GM23248 (cell line): Measurements from ENCODE around the gene FALEC. TPM values are rescaled to one million over a fixed set of nuclear protein-coding genes. Genes with fewer than 3 reads are reported as not detected.

Experiments used
- DNase-seq: peaks from one replicate; pipeline ENCODE4 v3.0.0-alpha.2; 2015
- H2AFZ ChIP-seq: fragments of 200-600 bp; sonication (generic); 2 replicates; pipeline ENCODE4 v1.6.1; 2016; ENCODE audit warnings: antibody characterized with exemption
- H3F3A ChIP-seq: fragments of 200-600 bp; sonication (generic); 2 replicates; pipeline ENCODE4 v1.6.1; 2016; ENCODE audit warnings: mild to moderate bottlenecking, antibody characterized with exemption, mixed run types; ENCODE audit not compliant: insufficient read depth
- H3K27ac ChIP-seq: fragments of 200-600 bp; sonication (generic); 2 replicates; pipeline ENCODE4 v1.5.1; 2016; ENCODE audit warnings: mild to moderate bottlenecking
- H3K27me3 ChIP-seq: fragments of 200-600 bp; sonication (generic); replicated peaks from 2 replicates; pipeline ENCODE4 v1.6.1; 2016; ENCODE audit warnings: mild to moderate bottlenecking; ENCODE audit not compliant: insufficient read depth
- H3K36me3 ChIP-seq: fragments of 200-600 bp; sonication (generic); 2 replicates; pipeline ENCODE4 v1.6.1; 2016; ENCODE audit warnings: low read depth, mild to moderate bottlenecking
- H3K4me1 ChIP-seq: fragments of 200-600 bp; sonication (generic); 2 replicates; pipeline ENCODE4 v1.6.1; 2016; ENCODE audit warnings: mild to moderate bottlenecking; ENCODE audit not compliant: insufficient read depth
- H3K4me2 ChIP-seq: fragments of 200-600 bp; sonication (generic); one replicate; pipeline ENCODE4 v1.6.1; 2016; ENCODE audit warnings: mild to moderate bottlenecking; ENCODE audit not compliant: unreplicated experiment
- H3K4me3 ChIP-seq: fragments of 200-600 bp; sonication (generic); 2 replicates; pipeline ENCODE4 v1.5.1; 2016; ENCODE audit warnings: mild to moderate bottlenecking
- H3K79me2 ChIP-seq: fragments of 200-600 bp; sonication (generic); 2 replicates; pipeline ENCODE4 v1.6.1; 2016; ENCODE audit warnings: mild to moderate bottlenecking; ENCODE audit not compliant: insufficient read depth
- H3K9ac ChIP-seq: fragments of 200-600 bp; sonication (generic); 2 replicates; pipeline ENCODE4 v1.6.1; 2016; ENCODE audit warnings: mild to moderate bottlenecking
- H3K9me2 ChIP-seq: fragments of 200-600 bp; sonication (generic); 2 replicates; pipeline ENCODE4 v1.6.1; 2016; ENCODE audit warnings: mixed run types, mild to moderate bottlenecking, moderate library complexity; ENCODE audit not compliant: insufficient read depth
- H3K9me3 ChIP-seq: fragments of 200-600 bp; sonication (generic); one replicate; pipeline ENCODE4 v1.6.1; 2017; ENCODE audit warnings: low read depth
- H4K20me1 ChIP-seq: fragments of 200-600 bp; sonication (generic); 2 replicates; pipeline ENCODE4 v1.6.0; 2016; ENCODE audit not compliant: insufficient read depth
- EZH2 ChIP-seq: fragments of 200-600 bp; sonication (generic); IDR thresholded peaks from 2 replicates; pipeline ENCODE4 v1.6.1; 2018; ENCODE audit warnings: antibody characterized with exemption, mild to moderate bottlenecking; ENCODE audit not compliant: insufficient read depth, poor library complexity, severe bottlenecking
- EZH2phosphoT487 ChIP-seq: fragments of 200-600 bp; sonication (generic); IDR thresholded peaks from 2 replicates; pipeline ENCODE4 v1.6.1; 2018; ENCODE audit warnings: antibody characterized with exemption, moderate library complexity, mild to moderate bottlenecking, low read depth; ENCODE audit not compliant: insufficient read depth
- WGBS, 2 experiments: methylation state at CpG; one replicate each; pipeline ENCODE4 v1.1.6; 2015 to 2017; ENCODE audit warnings: low lambda C conversion rate in 2 of 2, low coverage in 1 of 2; ENCODE audit errors: missing lambda C conversion rate in 2 of 2; 5-methylcytosine and 5-hydroxymethylcytosine counted together
- in situ Hi-C: fragments of 300-500 bp; cut with MboI; formaldehyde crosslinking; loops from 2 replicates; pipeline ENCODE4 v1.15.0; 2020
- polyA plus RNA-seq: library from polyadenylated mRNA; unstranded; fragments of >200 nt; fragmentation: Nextera tagmentation; extraction: Ambion mirVana; gene quantifications from 2 replicates; pipeline ENCODE4 v1.2.1, GENCODE V29; 2016
- total RNA-seq: library from RNA; depleted of rRNA; stranded (reverse); fragments of >200 nt; shearing (Covaris generic); gene quantifications from 2 replicates; pipeline ENCODE4 v1.2.3, GENCODE V29; 2014

The FALEC gene
- total and polyA plus RNA-seq, 2 experiments from 2014 or later = 0.71 TPM; not detected in 1

DNA sequence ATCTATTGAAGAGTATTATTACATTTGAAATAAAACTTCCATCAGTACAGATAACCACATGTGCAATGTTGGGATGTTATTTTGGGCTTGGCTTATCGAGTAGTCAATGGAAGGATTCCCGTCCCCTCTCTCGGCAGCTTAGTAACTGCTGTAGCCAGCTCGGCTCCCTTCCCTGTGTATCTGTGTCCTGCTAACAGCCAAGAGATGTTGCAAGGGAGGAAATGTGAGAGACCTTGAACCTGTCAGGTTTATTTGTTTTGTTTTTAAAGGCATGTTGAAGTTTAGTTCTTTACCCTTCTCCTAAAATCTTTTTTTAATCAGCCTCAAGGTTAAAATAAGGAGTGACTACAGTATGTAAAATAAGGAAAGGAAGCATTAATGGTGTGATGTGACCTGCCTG, 41.9 kb upstream of the FALEC start:
- H3F3A ChIP-seq = peaks cover 6% of the 10 kb centered on the region; the same call in 1 of the 2 replicates
- H3K4me2 ChIP-seq = no peak overlapping the region
- no peak overlapping the region for H3K4me3 ChIP-seq
- H3K9me2 ChIP-seq = no peaks in the 10 kb centered on the region
- 74 to 80% methylated on average over 4 of the region's 4 CpGs for WGBS, 2 experiments
- no peaks in the 10 kb centered on the region for H3K27me3 ChIP-seq
- TF ChIP-seq EZH2phosphoT487 = no peak
- TF ChIP-seq EZH2 = no peak
- no peaks in the 10 kb centered on the region for H3K79me2 ChIP-seq
- no peak for DNase-seq
- H3K9me3 ChIP-seq = no peaks in the 10 kb centered on the region
- no peak overlapping the region for H3K9ac ChIP-seq
- H3K27ac ChIP-seq = no peak overlapping the region
- in situ Hi-C loops = no loop called here
- H3K4me1 ChIP-seq = no peaks in the 10 kb centered on the region
- H2AFZ ChIP-seq = no peak overlapping the region
- H4K20me1 ChIP-seq = no peaks in the 10 kb centered on the region
- peaks cover 29% of the 10 kb centered on the region for H3K36me3 ChIP-seq

DNA sequence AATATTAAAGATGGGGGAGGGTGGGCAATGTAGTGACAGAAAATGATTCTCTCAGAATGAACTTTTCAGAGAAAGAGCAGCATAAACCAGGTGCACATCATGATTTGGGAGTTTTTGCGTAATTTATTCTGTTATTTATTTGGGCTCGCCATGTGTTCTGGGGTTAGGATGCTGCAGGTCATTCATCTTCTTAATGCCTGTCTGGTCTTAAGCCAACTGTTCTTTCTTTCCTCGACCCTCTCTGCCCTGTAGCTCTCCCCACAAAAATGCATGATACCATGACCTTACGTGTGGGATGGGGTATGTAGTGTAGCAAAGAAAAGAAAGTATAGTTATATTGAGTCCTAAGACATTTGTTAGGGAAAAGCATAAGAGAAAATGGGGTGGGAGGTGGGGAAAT, 40.7 kb upstream of the FALEC start:
- H3K4me2 ChIP-seq = no peak overlapping the region
- peaks cover 6% of the 10 kb centered on the region; the same call in 1 of the 2 replicates for H3F3A ChIP-seq
- no peaks in the 10 kb centered on the region for H3K9me3 ChIP-seq
- no peak overlapping the region for H2AFZ ChIP-seq
- DNase-seq = no peak
- no peak overlapping the region for H3K27ac ChIP-seq
- TF ChIP-seq EZH2phosphoT487 (no peak), EZH2 (no peak)
- H3K9ac ChIP-seq = no peak overlapping the region
- H3K4me3 ChIP-seq = no peak overlapping the region
- H4K20me1 ChIP-seq = no peaks in the 10 kb centered on the region
- H3K9me2 ChIP-seq = no peaks in the 10 kb centered on the region
- no peaks in the 10 kb centered on the region for H3K79me2 ChIP-seq
- no peaks in the 10 kb centered on the region for H3K4me1 ChIP-seq
- no peaks in the 10 kb centered on the region for H3K27me3 ChIP-seq
- peaks cover 22% of the 10 kb centered on the region for H3K36me3 ChIP-seq
- in situ Hi-C loops = no loop called here
- WGBS, 2 experiments = 72 to 77% methylated on average over 4 of the region's 4 CpGs

GRCh38 chr1:150476754-150477153, 38.8 kb upstream of the FALEC start:
- peaks cover 6% of the 10 kb centered on the region; the same call in 1 of the 2 replicates for H3F3A ChIP-seq
- DNase-seq = no peak
- WGBS, 2 experiments = 57 to 60% methylated on average over 3 of the region's 3 CpGs

DNA sequence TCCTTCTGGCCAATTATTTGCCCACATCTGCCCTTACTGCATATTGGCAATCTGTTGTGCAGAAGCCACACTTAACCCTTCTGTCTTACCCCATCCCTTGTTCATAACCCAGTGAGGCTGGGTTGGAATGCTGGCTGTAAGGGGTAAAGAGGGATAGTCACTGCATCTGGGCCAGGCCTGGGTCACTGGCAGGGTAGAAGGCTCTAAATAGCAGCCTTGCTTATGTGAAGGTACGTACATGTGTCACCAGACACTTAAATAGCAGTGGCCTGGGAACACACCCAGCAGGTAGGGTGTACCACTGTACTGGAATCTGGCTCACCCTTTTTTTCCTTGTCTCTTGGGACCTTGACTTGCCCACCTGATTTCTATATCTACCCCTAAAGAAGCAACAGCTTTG, 38.2 kb upstream of the FALEC start:
- Histone ChIP-seq H3K27me3 (no peaks in the 10 kb centered on the region), H3K4me1 (no peaks in the 10 kb centered on the region), H3K79me2 (no peaks in the 10 kb centered on the region), H3K4me3 (no peak overlapping the region), H3K4me2 (no peak overlapping the region), H3K9me2 (no peaks in the 10 kb centered on the region), H3K27ac (no peak overlapping the region), H3K36me3 (peaks cover 5% of the 10 kb centered on the region; the same call in 1 of the 2 replicates), H2AFZ (no peak overlapping the region), H3K9ac (no peak overlapping the region), H3F3A (peaks cover 6% of the 10 kb centered on the region; the same call in 1 of the 2 replicates), H4K20me1 (no peaks in the 10 kb centered on the region), H3K9me3 (no peaks in the 10 kb centered on the region)
- in situ Hi-C loops = no loop called here
- no peak for TF ChIP-seq EZH2
- no peak for TF ChIP-seq EZH2phosphoT487
- 45 to 72% methylated on average over 1 of the region's 1 CpG for WGBS, 2 experiments
- no peak for DNase-seq

More at GRCh38 chr1:150476754-150477153, 38.8 kb upstream of the FALEC start:
- TF ChIP-seq EZH2phosphoT487 (no peak), EZH2 (no peak)
- H3K79me2 ChIP-seq = no peaks in the 10 kb centered on the region
- no peaks in the 10 kb centered on the region for H3K9me3 ChIP-seq
- no peaks in the 10 kb centered on the region for H3K4me1 ChIP-seq
- H3K36me3 ChIP-seq = peaks cover 8% of the 10 kb centered on the region; the same call in 1 of the 2 replicates
- no peak overlapping the region for H3K4me3 ChIP-seq
- no peak overlapping the region for H2AFZ ChIP-seq
- H3K9ac ChIP-seq = no peak overlapping the region
- no peak overlapping the region for H3K27ac ChIP-seq
- no peaks in the 10 kb centered on the region for H3K9me2 ChIP-seq
- in situ Hi-C loops = no loop called here
- H3K27me3 ChIP-seq = no peaks in the 10 kb centered on the region
- no peak overlapping the region for H3K4me2 ChIP-seq
- no peaks in the 10 kb centered on the region for H4K20me1 ChIP-seq
